Ishikawa (cell line): ENCODE data around the gene TRIM14.

Source experiments
- CEBPB ChIP-seq: IDR thresholded peaks from 2 replicates; pipeline ENCODE4 v1.6.1; 2012
- CREB1 ChIP-seq: IDR thresholded peaks from 2 replicates; pipeline ENCODE4 v1.6.1; 2012; ENCODE audit warnings: low read depth
- EGR1 ChIP-seq: IDR thresholded peaks from 2 replicates; pipeline ENCODE4 v1.6.1; 2012
- EP300 ChIP-seq: IDR thresholded peaks from 2 replicates; pipeline ENCODE4 v1.6.1; 2012; ENCODE audit warnings: borderline replicate concordance
- FOXM1 ChIP-seq: IDR thresholded peaks from 2 replicates; pipeline ENCODE4 v1.6.1; 2012; ENCODE audit warnings: low read depth, borderline replicate concordance
- MAX ChIP-seq: IDR thresholded peaks from 2 replicates; pipeline ENCODE4 v1.6.1; 2012
- NFIC ChIP-seq: IDR thresholded peaks from 2 replicates; pipeline ENCODE4 v1.6.1; 2012
- RAD21 ChIP-seq: IDR thresholded peaks from 2 replicates; pipeline ENCODE4 v1.6.1; 2012; ENCODE audit warnings: low read depth
- REST ChIP-seq: IDR thresholded peaks from 2 replicates; pipeline ENCODE4 v1.6.1; 2012; ENCODE audit warnings: low read depth, mild to moderate bottlenecking
- TAF1 ChIP-seq: IDR thresholded peaks from 2 replicates; pipeline ENCODE4 v1.6.1; 2012; ENCODE audit warnings: low read depth, mild to moderate bottlenecking
- TCF12 ChIP-seq: IDR thresholded peaks from 2 replicates; pipeline ENCODE4 v1.6.1; 2012; ENCODE audit warnings: low read depth
- USF1 ChIP-seq: IDR thresholded peaks from 2 replicates; pipeline ENCODE4 v1.6.1; 2012
- YY1 ChIP-seq: IDR thresholded peaks from 2 replicates; pipeline ENCODE4 v1.6.1; 2012; ENCODE audit warnings: low read depth
- ZBTB7A ChIP-seq: IDR thresholded peaks from 2 replicates; pipeline ENCODE4 v1.6.1; 2012; ENCODE audit warnings: low read depth

Gene TRIM14

GRCh38 chr9:98074115-98074990 is 44.7 kb downstream of the TRIM14 start:
- no peak for TF ChIP-seq TAF1
- TF ChIP-seq RAD21: peak; percentile 84

- TF ChIP-seq EP300: no peak
- no peak for TF ChIP-seq ZBTB7A
- no peak for TF ChIP-seq CREB1
- TF ChIP-seq REST: no peak
- no peak for TF ChIP-seq TAF1
- TF ChIP-seq NFIC: no peak
- no peak for TF ChIP-seq FOXM1
- no peak for TF ChIP-seq EGR1
These were observed 47.3 kb downstream of the TRIM14 start for GRCh38 chr9:98071737-98072136.

GRCh38 chr9:98070704-98071103 is 48.3 kb downstream of the TRIM14 start:
- TF ChIP-seq USF1: no peak
- TF ChIP-seq TAF1: no peak
- no peak for TF ChIP-seq CEBPB
- TF ChIP-seq CREB1: no peak
- no peak for TF ChIP-seq MAX
- no peak for TF ChIP-seq REST
- TF ChIP-seq RAD21: no peak
- TF ChIP-seq YY1: no peak
- TF ChIP-seq TCF12: no peak
- no peak for TF ChIP-seq ZBTB7A

- no peak for TF ChIP-seq TCF12
- no peak for TF ChIP-seq EP300
- no peak for TF ChIP-seq YY1
- no peak for TF ChIP-seq CREB1
- no peak for TF ChIP-seq EGR1
- TF ChIP-seq MAX: no peak
- TF ChIP-seq NFIC: no peak
- no peak for TF ChIP-seq RAD21
- TF ChIP-seq FOXM1: no peak
- no peak for TF ChIP-seq TAF1
- no peak for TF ChIP-seq REST
These were observed 49.5 kb downstream of the TRIM14 start for GRCh38 chr9:98069551-98069950.

- no peak for TF ChIP-seq NFIC
- no peak for TF ChIP-seq EGR1
- no peak for TF ChIP-seq ZBTB7A
- TF ChIP-seq YY1: no peak
- no peak for TF ChIP-seq EP300
- TF ChIP-seq CREB1: no peak
- no peak for TF ChIP-seq REST
- no peak for TF ChIP-seq TAF1
- TF ChIP-seq RAD21: no peak
These were observed 51.8 kb downstream of the TRIM14 start for GRCh38 chr9:98067184-98067583.
